ENCODE measurements around the gene CRK.
A peak's percentile ranks its signal among the peaks of the same experiment; 100 is the strongest.
"Not testable (repeated sequence)": the region's sequence is repeated elsewhere in the genome, so short reads cannot be mapped to it uniquely, and the experiment has no call there.

The CRK gene

GRCh38 chr17:1442721-1443120, 13.3 kb downstream of the CRK start:
- H3K4me3 ChIP-seq (ENCODE audit: low read depth, low read length); DNase-seq (ENCODE audit: low read depth): not testable (repeated sequence)

- H3K4me3 ChIP-seq (ENCODE audit: low read depth, low read length): no peak overlapping the region
- no peak for DNase-seq (ENCODE audit: low read depth)
These were observed 13.8 kb downstream of the CRK start for GRCh38 chr17:1442187-1442586.

GRCh38 chr17:1440921-1441320, 15.1 kb downstream of the CRK start:
- no peak overlapping the region for H3K4me3 ChIP-seq (ENCODE audit: low read depth, low read length)
- DNase-seq (ENCODE audit: low read depth): no peak

GRCh38 chr17:1438593-1439083, 17.4 kb downstream of the CRK start:
- no peak overlapping the region for H3K4me3 ChIP-seq (ENCODE audit: low read depth, low read length)
- no peak for DNase-seq (ENCODE audit: low read depth)

GRCh38 chr17:1435326-1435725, 20.7 kb downstream of the CRK start:
- no peak overlapping the region for H3K4me3 ChIP-seq (ENCODE audit: low read depth, low read length)
- no peak for DNase-seq (ENCODE audit: low read depth)

GRCh38 chr17:1434150-1434549, 21.9 kb downstream of the CRK start:
- DNase-seq (ENCODE audit: low read depth): no peak
- no peak overlapping the region for H3K4me3 ChIP-seq (ENCODE audit: low read depth, low read length)

- H3K4me3 ChIP-seq (ENCODE audit: low read depth, low read length): no peak overlapping the region
- DNase-seq (ENCODE audit: low read depth): no peak
These were observed 24.4 kb downstream of the CRK start for GRCh38 chr17:1431631-1432104.

- H3K4me3 ChIP-seq (ENCODE audit: low read depth, low read length): no peak overlapping the region
- no peak for DNase-seq (ENCODE audit: low read depth)
These were observed 32.4 kb downstream of the CRK start for GRCh38 chr17:1423456-1424135.

- peak; percentile 86 for DNase-seq (ENCODE audit: low read depth)
- H3K4me3 ChIP-seq (ENCODE audit: low read depth, low read length): no peak overlapping the region
These were observed 33.1 kb downstream of the CRK start for GRCh38 chr17:1422885-1423284.

- no peak overlapping the region for H3K4me3 ChIP-seq (ENCODE audit: low read depth, low read length)
- no peak for DNase-seq (ENCODE audit: low read depth)
These were observed 34.6 kb downstream of the CRK start for GRCh38 chr17:1421470-1421869.

GRCh38 chr17:1420981-1421380, 35.1 kb downstream of the CRK start:
- H3K4me3 ChIP-seq (ENCODE audit: low read depth, low read length): no peak overlapping the region
- no peak for DNase-seq (ENCODE audit: low read depth)

GRCh38 chr17:1420163-1420562, 35.9 kb downstream of the CRK start:
- no peak overlapping the region for H3K4me3 ChIP-seq (ENCODE audit: low read depth, low read length)
- no peak for DNase-seq (ENCODE audit: low read depth)

- not testable (repeated sequence) for DNase-seq (ENCODE audit: low read depth)
These were observed 37.6 kb downstream of the CRK start for GRCh38 chr17:1418476-1418875.

GRCh38 chr17:1416414-1416813, 39.6 kb downstream of the CRK start:
- DNase-seq (ENCODE audit: low read depth): no peak
- no peak overlapping the region for H3K4me3 ChIP-seq (ENCODE audit: low read depth, low read length)

More at GRCh38 chr17:1418476-1418875, 37.6 kb downstream of the CRK start:
- not testable (repeated sequence) for H3K4me3 ChIP-seq (ENCODE audit: low read depth, low read length)

- H3K4me3 ChIP-seq (ENCODE audit: low read depth, low read length): no peak overlapping the region
- DNase-seq (ENCODE audit: low read depth): no peak
These were observed 41.4 kb downstream of the CRK start for GRCh38 chr17:1414634-1415033.

GRCh38 chr17:1414001-1414574, 41.9 kb downstream of the CRK start:
- DNase-seq (ENCODE audit: low read depth): no peak
- H3K4me3 ChIP-seq (ENCODE audit: low read depth, low read length): no peak overlapping the region

- peak; percentile 65 for DNase-seq (ENCODE audit: low read depth)
- no peak overlapping the region for H3K4me3 ChIP-seq (ENCODE audit: low read depth, low read length)
These were observed 42.7 kb downstream of the CRK start for GRCh38 chr17:1413281-1413791.

- DNase-seq (ENCODE audit: low read depth): no peak
- no peak overlapping the region for H3K4me3 ChIP-seq (ENCODE audit: low read depth, low read length)
These were observed 43.6 kb downstream of the CRK start for GRCh38 chr17:1412185-1413110.

GRCh38 chr17:1402262-1402586, 53.8 kb downstream of the CRK start:
- no peak for DNase-seq (ENCODE audit: low read depth)
- H3K4me3 ChIP-seq (ENCODE audit: low read depth, low read length): no peak overlapping the region

Data from skeletal muscle cell (primary cell).